WTC11 (cell line): ENCODE data around the gene GRM7. TPM values are rescaled to one million over a fixed set of nuclear protein-coding genes. Genes with fewer than 3 reads are reported as not detected.

Experiments
- ATAC-seq: fragments of 200-7000 bp; cut with Tn5 transposase; 2 replicates; pipeline ENCODE4 v1.10.0; 2021; ENCODE audit warnings: mild to moderate bottlenecking, moderate library complexity
- CTCF ChIA-PET: fragments of 300-600 bp; sonication (Branson Sonifier 250); formaldehyde crosslinking; loops from one replicate; lab custom pipeline; 2021; ENCODE audit warnings: antibody characterized with exemption; lab: Charles Lee
- POLR2A ChIA-PET: fragments of 350-600 bp; sonication (Branson Sonifier 250); formaldehyde crosslinking; loops from one replicate; lab custom pipeline; 2021; ENCODE audit warnings: antibody characterized with exemption; lab: Charles Lee
- DNase-seq: peaks from one replicate; pipeline ENCODE4 v3.0.0; 2021; ENCODE audit warnings: low spot score
- H3K27ac Mint-ChIP-seq: 2 replicates; pipeline ENCODE4 v1.8.0; 2021; ENCODE audit warnings: mixed read lengths
- H3K27me3 Mint-ChIP-seq: 2 replicates; pipeline ENCODE4 v1.8.0; 2021; ENCODE audit warnings: low read depth, mild to moderate bottlenecking, moderate library complexity, mixed read lengths
- H3K36me3 Mint-ChIP-seq: 2 replicates; pipeline ENCODE4 v1.8.0; 2021; ENCODE audit warnings: mixed read lengths
- H3K4me1 Mint-ChIP-seq: 2 replicates; pipeline ENCODE4 v1.8.0; 2022; ENCODE audit warnings: mixed read lengths
- H3K4me3 Mint-ChIP-seq: 2 replicates; pipeline ENCODE4 v1.8.0; 2021; ENCODE audit warnings: mild to moderate bottlenecking, moderate library complexity, mixed read lengths
- H3K9me3 Mint-ChIP-seq: 2 replicates; pipeline ENCODE4 v1.8.0; 2021; ENCODE audit warnings: mixed read lengths
- CREM ChIP-seq: sonication (generic); formaldehyde crosslinking; IDR thresholded peaks from 2 replicates; pipeline ENCODE4 v1.8.1; 2022; ENCODE audit warnings: mild to moderate bottlenecking, missing genetic modification reagents, moderate library complexity
- ELF4 ChIP-seq: sonication (generic); formaldehyde crosslinking; IDR thresholded peaks from 2 replicates; pipeline ENCODE4 v1.8.1; 2022; ENCODE audit warnings: low read depth, mild to moderate bottlenecking, moderate library complexity, missing genetic modification reagents
- FOXK1 ChIP-seq: sonication (generic); formaldehyde crosslinking; IDR thresholded peaks from 2 replicates; pipeline ENCODE4 v1.8.0; 2022; ENCODE audit warnings: mild to moderate bottlenecking, moderate library complexity, missing genetic modification reagents
- MXD4 ChIP-seq: fragments of 250-450 bp; sonication (Bioruptor Pico); IDR thresholded peaks from 2 replicates; pipeline ENCODE4 v1.8.0; 2021; ENCODE audit warnings: mild to moderate bottlenecking, moderate library complexity, borderline replicate concordance
- NR2C2 ChIP-seq: sonication (generic); formaldehyde crosslinking; IDR thresholded peaks from 2 replicates; pipeline ENCODE4 v1.8.0; 2022; ENCODE audit warnings: mild to moderate bottlenecking, missing genetic modification reagents
- OVOL2 ChIP-seq: fragments of 250-450 bp; sonication (Bioruptor Pico); IDR thresholded peaks from 2 replicates; pipeline ENCODE4 v1.9.0; 2021; ENCODE audit warnings: mild to moderate bottlenecking, borderline replicate concordance
- TEAD1 ChIP-seq: sonication (generic); formaldehyde crosslinking; IDR thresholded peaks from 2 replicates; pipeline ENCODE4 v1.8.0; 2022; ENCODE audit warnings: mild to moderate bottlenecking, missing genetic modification reagents
- ZNF138 ChIP-seq: sonication (generic); formaldehyde crosslinking; conservative IDR thresholded peaks from 2 replicates; pipeline ENCODE4 v1.8.1; 2022; ENCODE audit warnings: mild to moderate bottlenecking, moderate library complexity, missing genetic modification reagents
- ZNF396 ChIP-seq: fragments of 250-450 bp; sonication (Bioruptor Pico); IDR thresholded peaks from 2 replicates; pipeline ENCODE4 v1.8.0; 2021; ENCODE audit warnings: mild to moderate bottlenecking, moderate library complexity, borderline replicate concordance
- total RNA-seq: library from RNA; stranded (reverse); gene quantifications from 3 replicates; pipeline ENCODE4 v1.2.3, GENCODE V29; 2021
- TF ChIP-seq, protein P1 (sequence below): fragments of 250-450 bp; sonication (Bioruptor Pico); IDR thresholded peaks from 2 replicates; pipeline ENCODE4 v2.1.2; 2022; ENCODE audit warnings: mild to moderate bottlenecking, moderate library complexity
- TF ChIP-seq, protein P2 (sequence below): sonication (generic); formaldehyde crosslinking; IDR thresholded peaks from 2 replicates; pipeline ENCODE4 v1.8.1; 2022; ENCODE audit warnings: missing genetic modification reagents, borderline replicate concordance
- TF ChIP-seq, protein P3 (sequence below): sonication (generic); formaldehyde crosslinking; IDR thresholded peaks from 2 replicates; pipeline ENCODE4 v1.8.0; 2022; ENCODE audit warnings: mild to moderate bottlenecking, missing genetic modification reagents
- TF ChIP-seq, protein P4 (sequence below): fragments of 250-450 bp; sonication (Bioruptor Pico); IDR thresholded peaks from 2 replicates; pipeline ENCODE4 v1.8.0; 2021; ENCODE audit warnings: mild to moderate bottlenecking
- TF ChIP-seq, protein P5 (sequence below): fragments of 250-450 bp; sonication (Bioruptor Pico); IDR thresholded peaks from 2 replicates; pipeline ENCODE4 v1.9.0; 2021; ENCODE audit warnings: mild to moderate bottlenecking
- TF ChIP-seq, protein P6 (sequence below): sonication (generic); formaldehyde crosslinking; IDR thresholded peaks from 2 replicates; pipeline ENCODE4 v1.8.1; 2023; ENCODE audit warnings: mild to moderate bottlenecking, missing genetic modification reagents, borderline replicate concordance
- TF ChIP-seq, protein P7 (sequence below): sonication (generic); formaldehyde crosslinking; IDR thresholded peaks from 2 replicates; pipeline ENCODE4 v1.8.1; 2023; ENCODE audit warnings: mild to moderate bottlenecking, missing genetic modification reagents
- TF ChIP-seq, protein P8 (sequence below): sonication (generic); formaldehyde crosslinking; IDR thresholded peaks from 2 replicates; pipeline ENCODE4 v1.8.1; 2022; ENCODE audit warnings: low read depth, missing genetic modification reagents, borderline replicate concordance

Gene GRM7
- total RNA-seq, 1 experiment from 2014 or later = 0.42 TPM

DNA sequence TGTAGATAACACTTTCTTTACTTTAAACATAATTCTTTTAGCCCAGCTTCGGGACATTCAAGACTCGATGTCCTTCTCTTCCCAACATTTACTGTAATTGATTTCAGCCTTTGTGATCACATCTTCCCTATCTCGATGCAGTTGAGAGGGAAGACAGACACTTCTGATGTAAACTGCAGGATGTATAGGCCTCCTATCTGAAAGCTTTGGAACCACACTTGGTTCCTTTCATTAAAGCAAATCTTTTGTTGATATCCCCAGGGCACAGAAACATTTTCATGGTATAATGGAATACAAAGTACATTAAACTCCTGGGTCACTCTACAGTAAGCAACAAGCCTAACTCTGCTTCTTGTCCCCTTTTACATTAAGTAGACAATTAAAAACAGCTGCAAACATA lies 6.4 kb downstream of the GRM7 start:
- TF ChIP-seq, protein P1, sequence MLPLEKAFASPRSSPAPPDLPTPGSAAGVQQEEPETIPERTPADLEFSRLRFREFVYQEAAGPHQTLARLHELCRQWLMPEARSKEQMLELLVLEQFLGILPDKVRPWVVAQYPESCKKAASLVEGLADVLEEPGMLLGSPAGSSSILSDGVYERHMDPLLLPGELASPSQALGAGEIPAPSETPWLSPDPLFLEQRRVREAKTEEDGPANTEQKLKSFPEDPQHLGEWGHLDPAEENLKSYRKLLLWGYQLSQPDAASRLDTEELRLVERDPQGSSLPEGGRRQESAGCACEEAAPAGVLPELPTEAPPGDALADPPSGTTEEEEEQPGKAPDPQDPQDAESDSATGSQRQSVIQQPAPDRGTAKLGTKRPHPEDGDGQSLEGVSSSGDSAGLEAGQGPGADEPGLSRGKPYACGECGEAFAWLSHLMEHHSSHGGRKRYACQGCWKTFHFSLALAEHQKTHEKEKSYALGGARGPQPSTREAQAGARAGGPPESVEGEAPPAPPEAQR (CRISPR knock-in tag) = no peak
- TF ChIP-seq CREM (CRISPR knock-in tag) = no peak
- TF ChIP-seq, protein P2, sequence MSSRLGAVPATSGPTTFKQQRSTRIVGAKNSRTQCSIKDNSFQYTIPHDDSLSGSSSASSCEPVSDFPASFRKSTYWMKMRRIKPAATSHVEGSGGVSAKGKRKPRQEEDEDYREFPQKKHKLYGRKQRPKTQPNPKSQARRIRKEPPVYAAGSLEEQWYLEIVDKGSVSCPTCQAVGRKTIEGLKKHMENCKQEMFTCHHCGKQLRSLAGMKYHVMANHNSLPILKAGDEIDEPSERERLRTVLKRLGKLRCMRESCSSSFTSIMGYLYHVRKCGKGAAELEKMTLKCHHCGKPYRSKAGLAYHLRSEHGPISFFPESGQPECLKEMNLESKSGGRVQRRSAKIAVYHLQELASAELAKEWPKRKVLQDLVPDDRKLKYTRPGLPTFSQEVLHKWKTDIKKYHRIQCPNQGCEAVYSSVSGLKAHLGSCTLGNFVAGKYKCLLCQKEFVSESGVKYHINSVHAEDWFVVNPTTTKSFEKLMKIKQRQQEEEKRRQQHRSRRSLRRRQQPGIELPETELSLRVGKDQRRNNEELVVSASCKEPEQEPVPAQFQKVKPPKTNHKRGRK (CRISPR knock-in tag) = no peak
- TF ChIP-seq, protein P3, sequence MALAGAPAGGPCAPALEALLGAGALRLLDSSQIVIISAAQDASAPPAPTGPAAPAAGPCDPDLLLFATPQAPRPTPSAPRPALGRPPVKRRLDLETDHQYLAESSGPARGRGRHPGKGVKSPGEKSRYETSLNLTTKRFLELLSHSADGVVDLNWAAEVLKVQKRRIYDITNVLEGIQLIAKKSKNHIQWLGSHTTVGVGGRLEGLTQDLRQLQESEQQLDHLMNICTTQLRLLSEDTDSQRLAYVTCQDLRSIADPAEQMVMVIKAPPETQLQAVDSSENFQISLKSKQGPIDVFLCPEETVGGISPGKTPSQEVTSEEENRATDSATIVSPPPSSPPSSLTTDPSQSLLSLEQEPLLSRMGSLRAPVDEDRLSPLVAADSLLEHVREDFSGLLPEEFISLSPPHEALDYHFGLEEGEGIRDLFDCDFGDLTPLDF (CRISPR knock-in tag) = no peak
- TF ChIP-seq, protein P4, sequence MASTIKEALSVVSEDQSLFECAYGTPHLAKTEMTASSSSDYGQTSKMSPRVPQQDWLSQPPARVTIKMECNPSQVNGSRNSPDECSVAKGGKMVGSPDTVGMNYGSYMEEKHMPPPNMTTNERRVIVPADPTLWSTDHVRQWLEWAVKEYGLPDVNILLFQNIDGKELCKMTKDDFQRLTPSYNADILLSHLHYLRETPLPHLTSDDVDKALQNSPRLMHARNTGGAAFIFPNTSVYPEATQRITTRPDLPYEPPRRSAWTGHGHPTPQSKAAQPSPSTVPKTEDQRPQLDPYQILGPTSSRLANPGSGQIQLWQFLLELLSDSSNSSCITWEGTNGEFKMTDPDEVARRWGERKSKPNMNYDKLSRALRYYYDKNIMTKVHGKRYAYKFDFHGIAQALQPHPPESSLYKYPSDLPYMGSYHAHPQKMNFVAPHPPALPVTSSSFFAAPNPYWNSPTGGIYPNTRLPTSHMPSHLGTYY (CRISPR knock-in tag) = no peak
- no peak for TF ChIP-seq MXD4
- peaks cover 5% of the 10 kb centered on the region; the same call in 1 of the 2 replicates for H3K4me1 Mint-ChIP-seq
- H3K36me3 Mint-ChIP-seq = peaks cover 30% of the 10 kb centered on the region
- H3K27ac Mint-ChIP-seq = no peak overlapping the region
- H3K9me3 Mint-ChIP-seq = peaks cover 37% of the 10 kb centered on the region
- H3K4me3 Mint-ChIP-seq = no peak overlapping the region
- ChIA-PET POLR2A (no interaction called here), CTCF (no interaction called here)
- ATAC-seq (no peak), DNase-seq (no peak)
- peaks cover 36% of the 10 kb centered on the region for H3K27me3 Mint-ChIP-seq

DNA sequence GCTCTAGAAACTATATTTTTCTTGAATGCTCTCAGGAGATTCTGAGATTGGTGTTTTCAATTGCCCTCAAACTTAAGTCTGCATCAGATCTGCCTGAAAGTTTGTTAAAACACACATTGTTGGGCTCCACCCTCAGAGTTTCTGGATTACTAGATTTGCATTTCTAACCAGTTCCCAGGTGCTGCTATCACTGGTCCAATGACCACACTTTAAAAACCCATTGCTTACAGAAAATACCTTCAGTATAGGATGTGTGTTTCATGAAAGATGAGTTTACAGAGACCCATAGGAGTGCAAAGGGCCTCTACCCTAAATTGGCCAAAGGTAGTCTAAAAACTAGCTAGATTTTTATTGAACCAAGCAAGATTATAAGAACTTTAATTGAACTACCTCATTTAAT lies 17.8 kb downstream of the GRM7 start:
- H3K4me1 Mint-ChIP-seq = no peaks in the 10 kb centered on the region
- H3K27me3 Mint-ChIP-seq = no peaks in the 10 kb centered on the region
- H3K36me3 Mint-ChIP-seq = peaks cover 11% of the 10 kb centered on the region
- H3K9me3 Mint-ChIP-seq = peaks cover 36% of the 10 kb centered on the region
- ChIA-PET CTCF (no interaction called here), POLR2A (no interaction called here)
- DNase-seq (no peak), ATAC-seq (no peak)
- H3K27ac Mint-ChIP-seq = no peak overlapping the region
- no peak overlapping the region for H3K4me3 Mint-ChIP-seq
- TF ChIP-seq, protein P5, sequence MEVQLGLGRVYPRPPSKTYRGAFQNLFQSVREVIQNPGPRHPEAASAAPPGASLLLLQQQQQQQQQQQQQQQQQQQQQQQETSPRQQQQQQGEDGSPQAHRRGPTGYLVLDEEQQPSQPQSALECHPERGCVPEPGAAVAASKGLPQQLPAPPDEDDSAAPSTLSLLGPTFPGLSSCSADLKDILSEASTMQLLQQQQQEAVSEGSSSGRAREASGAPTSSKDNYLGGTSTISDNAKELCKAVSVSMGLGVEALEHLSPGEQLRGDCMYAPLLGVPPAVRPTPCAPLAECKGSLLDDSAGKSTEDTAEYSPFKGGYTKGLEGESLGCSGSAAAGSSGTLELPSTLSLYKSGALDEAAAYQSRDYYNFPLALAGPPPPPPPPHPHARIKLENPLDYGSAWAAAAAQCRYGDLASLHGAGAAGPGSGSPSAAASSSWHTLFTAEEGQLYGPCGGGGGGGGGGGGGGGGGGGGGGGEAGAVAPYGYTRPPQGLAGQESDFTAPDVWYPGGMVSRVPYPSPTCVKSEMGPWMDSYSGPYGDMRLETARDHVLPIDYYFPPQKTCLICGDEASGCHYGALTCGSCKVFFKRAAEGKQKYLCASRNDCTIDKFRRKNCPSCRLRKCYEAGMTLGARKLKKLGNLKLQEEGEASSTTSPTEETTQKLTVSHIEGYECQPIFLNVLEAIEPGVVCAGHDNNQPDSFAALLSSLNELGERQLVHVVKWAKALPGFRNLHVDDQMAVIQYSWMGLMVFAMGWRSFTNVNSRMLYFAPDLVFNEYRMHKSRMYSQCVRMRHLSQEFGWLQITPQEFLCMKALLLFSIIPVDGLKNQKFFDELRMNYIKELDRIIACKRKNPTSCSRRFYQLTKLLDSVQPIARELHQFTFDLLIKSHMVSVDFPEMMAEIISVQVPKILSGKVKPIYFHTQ = no peak
- TF ChIP-seq, protein P6, sequence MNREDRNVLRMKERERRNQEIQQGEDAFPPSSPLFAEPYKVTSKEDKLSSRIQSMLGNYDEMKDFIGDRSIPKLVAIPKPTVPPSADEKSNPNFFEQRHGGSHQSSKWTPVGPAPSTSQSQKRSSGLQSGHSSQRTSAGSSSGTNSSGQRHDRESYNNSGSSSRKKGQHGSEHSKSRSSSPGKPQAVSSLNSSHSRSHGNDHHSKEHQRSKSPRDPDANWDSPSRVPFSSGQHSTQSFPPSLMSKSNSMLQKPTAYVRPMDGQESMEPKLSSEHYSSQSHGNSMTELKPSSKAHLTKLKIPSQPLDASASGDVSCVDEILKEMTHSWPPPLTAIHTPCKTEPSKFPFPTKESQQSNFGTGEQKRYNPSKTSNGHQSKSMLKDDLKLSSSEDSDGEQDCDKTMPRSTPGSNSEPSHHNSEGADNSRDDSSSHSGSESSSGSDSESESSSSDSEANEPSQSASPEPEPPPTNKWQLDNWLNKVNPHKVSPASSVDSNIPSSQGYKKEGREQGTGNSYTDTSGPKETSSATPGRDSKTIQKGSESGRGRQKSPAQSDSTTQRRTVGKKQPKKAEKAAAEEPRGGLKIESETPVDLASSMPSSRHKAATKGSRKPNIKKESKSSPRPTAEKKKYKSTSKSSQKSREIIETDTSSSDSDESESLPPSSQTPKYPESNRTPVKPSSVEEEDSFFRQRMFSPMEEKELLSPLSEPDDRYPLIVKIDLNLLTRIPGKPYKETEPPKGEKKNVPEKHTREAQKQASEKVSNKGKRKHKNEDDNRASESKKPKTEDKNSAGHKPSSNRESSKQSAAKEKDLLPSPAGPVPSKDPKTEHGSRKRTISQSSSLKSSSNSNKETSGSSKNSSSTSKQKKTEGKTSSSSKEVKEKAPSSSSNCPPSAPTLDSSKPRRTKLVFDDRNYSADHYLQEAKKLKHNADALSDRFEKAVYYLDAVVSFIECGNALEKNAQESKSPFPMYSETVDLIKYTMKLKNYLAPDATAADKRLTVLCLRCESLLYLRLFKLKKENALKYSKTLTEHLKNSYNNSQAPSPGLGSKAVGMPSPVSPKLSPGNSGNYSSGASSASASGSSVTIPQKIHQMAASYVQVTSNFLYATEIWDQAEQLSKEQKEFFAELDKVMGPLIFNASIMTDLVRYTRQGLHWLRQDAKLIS = no peak
- no peak for TF ChIP-seq NR2C2
- TF ChIP-seq ELF4 (CRISPR knock-in tag) = no peak
- TF ChIP-seq, protein P7, sequence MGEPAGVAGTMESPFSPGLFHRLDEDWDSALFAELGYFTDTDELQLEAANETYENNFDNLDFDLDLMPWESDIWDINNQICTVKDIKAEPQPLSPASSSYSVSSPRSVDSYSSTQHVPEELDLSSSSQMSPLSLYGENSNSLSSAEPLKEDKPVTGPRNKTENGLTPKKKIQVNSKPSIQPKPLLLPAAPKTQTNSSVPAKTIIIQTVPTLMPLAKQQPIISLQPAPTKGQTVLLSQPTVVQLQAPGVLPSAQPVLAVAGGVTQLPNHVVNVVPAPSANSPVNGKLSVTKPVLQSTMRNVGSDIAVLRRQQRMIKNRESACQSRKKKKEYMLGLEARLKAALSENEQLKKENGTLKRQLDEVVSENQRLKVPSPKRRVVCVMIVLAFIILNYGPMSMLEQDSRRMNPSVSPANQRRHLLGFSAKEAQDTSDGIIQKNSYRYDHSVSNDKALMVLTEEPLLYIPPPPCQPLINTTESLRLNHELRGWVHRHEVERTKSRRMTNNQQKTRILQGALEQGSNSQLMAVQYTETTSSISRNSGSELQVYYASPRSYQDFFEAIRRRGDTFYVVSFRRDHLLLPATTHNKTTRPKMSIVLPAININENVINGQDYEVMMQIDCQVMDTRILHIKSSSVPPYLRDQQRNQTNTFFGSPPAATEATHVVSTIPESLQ (CRISPR knock-in tag) = no peak
- no peak for TF ChIP-seq ZNF138 (CRISPR knock-in tag)
- TF ChIP-seq, protein P8, sequence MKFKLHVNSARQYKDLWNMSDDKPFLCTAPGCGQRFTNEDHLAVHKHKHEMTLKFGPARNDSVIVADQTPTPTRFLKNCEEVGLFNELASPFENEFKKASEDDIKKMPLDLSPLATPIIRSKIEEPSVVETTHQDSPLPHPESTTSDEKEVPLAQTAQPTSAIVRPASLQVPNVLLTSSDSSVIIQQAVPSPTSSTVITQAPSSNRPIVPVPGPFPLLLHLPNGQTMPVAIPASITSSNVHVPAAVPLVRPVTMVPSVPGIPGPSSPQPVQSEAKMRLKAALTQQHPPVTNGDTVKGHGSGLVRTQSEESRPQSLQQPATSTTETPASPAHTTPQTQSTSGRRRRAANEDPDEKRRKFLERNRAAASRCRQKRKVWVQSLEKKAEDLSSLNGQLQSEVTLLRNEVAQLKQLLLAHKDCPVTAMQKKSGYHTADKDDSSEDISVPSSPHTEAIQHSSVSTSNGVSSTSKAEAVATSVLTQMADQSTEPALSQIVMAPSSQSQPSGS (CRISPR knock-in tag) = no peak
- TF ChIP-seq ZNF396 (CRISPR knock-in tag) = no peak
- no peak for TF ChIP-seq FOXK1
- TF ChIP-seq TEAD1 (CRISPR knock-in tag) = no peak
- no peak for TF ChIP-seq OVOL2
